Measurements from ENCODE around the gene DNAJC30.
"Not testable (repeated sequence)": the region's sequence is repeated elsewhere in the genome, so short reads cannot be mapped to it uniquely, and the experiment has no call there.

DNAJC30 gene

DNA sequence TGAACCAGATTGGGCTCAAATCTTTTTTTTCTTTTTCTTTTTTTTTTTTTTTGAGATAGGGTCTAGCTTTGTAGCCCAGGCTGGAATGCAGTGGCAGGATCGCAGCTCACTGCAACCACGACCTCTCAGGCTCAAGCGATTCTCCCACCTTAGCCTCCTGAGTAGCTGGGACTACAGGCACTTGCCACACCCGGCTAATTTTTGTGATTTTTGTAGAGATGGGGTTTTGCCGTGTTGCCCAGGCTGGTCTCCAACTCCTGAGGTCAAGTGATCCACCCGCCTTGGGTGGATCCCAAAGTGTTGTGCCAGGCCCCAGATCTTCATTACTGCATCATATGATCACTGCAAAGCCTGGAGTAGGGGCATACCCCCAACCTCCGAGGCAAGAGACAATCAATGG lies 2.8 kb downstream of the DNAJC30 start:
- DNase-seq, result no peak

DNA sequence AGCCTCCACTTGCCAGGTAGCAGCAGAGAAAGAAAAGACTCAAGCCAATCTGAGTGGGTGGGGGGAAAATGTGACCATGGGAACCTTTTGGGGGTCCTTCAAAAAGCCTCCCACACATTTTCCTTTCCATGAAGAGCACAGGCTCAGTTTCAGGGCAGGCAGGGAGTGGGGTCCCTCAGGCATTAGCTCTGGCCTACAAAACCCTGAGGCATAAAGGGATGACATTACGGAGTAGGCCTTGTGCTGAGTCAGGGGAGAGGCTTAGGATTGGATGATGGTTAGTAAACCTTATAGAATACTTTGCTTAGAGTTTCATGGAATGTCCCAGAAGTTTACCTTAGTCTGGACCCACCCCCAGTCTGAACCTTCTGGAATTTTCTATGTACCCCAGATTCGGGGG lies 3.5 kb downstream of the DNAJC30 start:
- DNase-seq, result no peak

DNA sequence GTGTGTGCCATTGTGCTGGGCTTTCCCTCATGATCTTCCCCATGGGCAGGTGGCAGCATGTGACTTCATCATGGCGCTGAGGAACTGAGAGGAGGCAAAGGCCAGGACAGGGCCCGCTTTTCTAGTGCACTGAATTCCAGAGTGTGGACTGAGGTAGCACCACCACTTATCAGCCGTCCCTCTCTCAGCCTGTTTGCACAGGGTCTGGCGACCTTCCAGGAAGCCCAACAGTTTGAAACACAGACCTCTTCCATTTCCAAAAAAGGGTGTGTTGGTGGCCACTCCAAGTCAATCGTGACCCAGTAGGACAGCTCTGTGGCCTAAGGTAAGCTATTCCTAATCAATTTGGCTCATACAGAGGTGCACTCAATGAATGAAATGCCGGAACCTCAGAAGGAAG lies 4.4 kb downstream of the DNAJC30 start:
- DNase-seq, result no peak

DNA sequence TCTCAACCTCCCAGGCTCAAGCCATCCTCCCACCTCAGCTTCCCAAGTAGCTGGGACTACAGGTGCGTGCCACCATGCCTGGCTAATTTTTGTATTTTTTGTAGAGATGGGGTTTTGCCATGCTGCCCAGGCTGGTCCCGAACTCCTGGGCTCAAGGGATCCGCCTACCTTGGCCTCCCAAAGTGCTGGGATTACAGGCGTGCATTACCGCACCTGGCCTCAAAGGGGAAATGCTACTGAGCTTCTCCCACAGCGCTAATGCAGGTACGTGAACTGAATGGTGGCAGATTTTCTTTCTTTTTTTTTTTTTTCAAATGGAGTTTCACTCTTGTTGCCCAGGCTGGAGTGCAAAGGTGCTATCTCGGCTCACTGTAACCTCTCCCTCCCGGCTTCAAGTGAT lies 7.2 kb downstream of the DNAJC30 start:
- not testable (repeated sequence) for DNase-seq

DNA sequence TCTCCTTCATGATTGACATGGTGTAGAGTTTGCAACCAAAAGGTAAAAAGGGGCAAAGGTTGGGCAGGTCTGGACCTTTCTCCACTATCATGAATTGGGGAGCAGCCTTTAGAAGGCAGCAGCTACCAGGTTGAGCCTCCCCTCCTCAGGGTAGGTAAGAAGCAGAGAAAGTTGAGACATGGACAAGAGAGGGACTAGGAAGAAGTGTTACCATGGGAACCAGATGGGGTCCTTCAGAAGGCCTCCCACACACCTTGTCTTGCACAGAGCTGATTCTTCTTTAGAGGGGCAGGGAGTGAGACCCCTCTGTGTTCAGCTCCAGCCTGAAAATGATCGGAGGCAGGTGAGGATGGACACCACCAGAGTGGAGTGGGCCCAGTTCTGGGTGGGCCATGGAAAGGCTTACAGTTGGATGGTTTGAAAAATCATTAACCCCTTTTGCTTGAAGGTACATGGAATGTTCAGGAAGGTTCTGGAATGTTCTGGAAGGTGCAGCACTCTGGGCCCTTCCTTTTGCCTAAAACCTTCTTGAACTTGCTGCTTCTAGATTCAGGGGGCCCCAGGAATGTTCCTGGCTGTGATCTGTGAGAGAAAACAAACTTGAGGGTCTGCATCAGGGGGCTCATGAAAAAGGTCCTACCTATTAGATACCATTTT lies 8.7 kb downstream of the DNAJC30 start:
- DNase-seq, result no peak

DNA sequence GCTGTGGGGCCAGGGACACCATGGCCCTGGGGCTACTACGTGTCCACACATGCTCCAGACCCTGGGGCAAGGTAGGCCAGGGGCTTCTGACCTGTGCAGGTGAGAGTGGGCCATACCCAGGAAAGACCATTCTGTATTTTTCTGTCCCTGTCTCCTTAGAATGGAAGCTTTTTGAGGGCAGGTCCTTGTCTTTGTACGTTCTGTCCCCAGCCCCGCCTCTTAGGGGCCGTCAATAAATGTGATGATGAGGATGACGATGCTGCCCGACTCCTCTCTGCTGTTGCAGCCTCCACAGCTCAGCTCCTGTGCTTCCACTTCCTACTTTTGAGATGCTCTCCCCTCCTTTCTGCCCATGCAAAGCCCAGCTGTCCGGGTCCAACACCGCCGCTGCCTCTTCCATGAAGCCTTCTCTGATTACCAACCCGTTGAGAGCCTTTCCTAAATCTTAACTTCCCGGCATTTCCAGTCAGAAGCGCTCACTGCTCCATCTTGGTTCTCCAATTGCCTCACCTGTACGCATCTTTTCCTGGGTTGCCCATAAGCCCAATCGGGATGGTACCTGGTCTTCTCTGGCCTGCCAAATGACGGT lies 11.3 kb downstream of the DNAJC30 start:
- DNase-seq, result no peak

DNA sequence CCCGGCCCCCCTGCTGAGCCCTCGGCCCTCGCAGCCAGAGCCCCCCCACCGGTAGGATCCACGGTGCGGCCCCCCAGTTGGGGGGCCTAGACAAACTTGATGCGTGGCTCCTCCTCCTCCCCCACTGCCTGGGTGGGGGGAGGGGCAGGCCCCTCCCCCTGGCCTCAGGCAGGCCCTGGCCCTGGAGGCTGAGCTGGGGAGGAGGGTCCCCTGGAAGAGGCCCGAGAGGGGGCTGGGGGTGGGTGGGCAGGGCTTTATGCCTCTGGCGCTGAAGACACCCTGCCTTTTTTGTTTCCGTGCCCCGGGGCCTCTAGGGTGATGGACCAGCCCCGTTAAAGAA lies 12.0 kb downstream of the DNAJC30 start:
- DNase-seq, result no peak

DNA sequence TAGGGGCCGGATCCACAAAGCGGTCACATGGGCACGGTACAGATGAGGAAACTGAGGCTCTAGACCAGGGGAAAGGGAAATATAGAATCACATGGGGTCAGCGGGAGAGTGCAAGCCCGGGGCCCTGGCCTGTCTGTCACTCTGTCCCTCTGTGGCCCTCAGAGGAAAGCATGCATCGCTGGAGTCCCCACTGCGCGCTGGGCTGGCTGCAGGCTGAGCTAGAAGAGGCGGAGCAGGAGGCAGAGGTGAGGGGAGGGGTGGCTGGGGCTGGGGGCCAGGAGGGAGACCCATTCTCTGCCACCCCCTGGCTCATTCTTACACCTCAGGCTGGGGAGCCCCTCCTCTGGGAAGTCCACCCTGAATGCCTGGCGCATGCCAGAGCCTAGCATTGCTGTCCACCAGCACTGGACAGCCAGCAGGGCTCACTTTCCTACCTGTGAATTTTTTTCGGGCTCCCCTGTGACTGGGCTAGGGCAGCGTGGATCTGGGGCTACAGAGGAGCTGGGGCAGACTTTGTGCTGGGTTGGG lies 13.3 kb downstream of the DNAJC30 start:
- no peak for DNase-seq

DNA sequence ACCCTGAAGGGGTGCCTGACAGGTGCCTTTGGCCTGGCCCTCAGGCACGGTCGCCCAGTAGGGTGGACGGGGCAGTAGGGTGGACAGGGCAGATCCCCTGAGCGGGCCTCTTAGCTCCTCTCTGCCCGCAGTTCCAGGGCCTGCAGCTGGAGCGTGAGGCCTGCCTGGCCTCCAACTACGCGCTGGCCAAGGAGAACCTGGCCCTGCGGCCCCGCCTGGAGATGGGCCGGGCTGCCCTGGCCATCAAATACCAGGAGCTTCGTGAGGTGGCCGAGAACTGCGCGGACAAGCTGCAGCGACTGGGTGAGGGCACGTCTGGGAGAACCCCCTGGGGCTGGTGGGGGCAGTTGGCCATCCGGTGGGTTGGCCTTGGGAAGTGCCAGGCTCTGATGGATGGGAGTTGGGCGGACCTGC lies 14.0 kb downstream of the DNAJC30 start:
- no peak for DNase-seq

DNA sequence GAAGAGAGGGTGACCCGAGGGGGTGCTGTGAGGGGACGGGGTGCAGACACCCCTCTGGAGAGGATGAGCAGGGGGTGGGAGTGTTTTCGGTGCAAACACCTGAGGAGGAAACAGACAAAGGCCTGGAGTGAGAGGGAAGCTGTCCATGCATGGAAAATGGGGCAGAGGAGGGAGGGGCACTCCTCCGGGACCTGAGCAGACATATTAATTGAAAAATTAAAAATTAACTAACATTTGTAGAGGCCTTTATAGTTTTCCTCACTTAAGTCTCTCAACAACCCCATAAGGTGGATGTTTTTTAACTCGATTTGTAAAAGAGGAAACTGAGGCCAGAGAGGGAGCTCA lies 14.4 kb downstream of the DNAJC30 start:
- DNase-seq, result no peak

DNA sequence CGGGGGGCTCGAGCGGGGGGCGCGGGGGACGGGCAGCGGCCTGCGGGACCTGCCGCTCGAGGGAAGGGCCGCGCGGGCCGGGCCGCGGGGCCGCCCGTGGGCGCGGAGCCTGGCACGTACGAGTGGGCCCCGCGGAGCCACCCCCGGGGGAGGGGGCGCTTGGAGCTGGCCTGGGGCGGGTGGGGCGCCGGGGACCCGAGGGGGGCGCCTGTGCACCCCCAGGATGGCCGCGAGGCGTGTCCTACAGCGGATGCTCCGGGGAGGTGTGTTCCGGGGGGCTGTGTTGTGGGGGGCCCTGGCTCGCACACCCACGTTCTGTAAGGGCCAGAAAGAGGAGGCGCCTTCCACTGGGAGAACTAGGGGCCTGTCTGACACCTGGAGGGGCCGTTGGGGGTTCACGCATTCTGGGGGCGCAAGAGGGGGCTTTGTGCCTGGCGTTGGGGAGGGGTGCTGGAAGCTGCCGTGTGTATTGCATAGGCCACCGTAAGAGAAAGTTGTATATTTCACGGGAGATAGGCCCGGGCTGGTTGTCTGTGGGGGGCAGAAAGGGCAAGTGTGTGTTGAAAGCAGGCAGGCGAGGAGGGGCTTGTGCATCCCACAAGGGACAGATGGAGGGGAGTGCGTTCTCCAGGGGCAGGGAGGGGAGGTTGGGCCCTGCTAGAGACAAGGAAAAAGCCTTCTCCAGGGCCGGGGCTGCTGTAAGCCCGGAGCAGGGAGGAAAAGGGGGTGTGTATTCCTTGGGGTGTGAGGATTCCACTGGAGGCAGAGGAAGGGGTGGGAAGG lies 15.0 kb downstream of the DNAJC30 start:
- DNase-seq, result peak; percentile 57

DNA sequence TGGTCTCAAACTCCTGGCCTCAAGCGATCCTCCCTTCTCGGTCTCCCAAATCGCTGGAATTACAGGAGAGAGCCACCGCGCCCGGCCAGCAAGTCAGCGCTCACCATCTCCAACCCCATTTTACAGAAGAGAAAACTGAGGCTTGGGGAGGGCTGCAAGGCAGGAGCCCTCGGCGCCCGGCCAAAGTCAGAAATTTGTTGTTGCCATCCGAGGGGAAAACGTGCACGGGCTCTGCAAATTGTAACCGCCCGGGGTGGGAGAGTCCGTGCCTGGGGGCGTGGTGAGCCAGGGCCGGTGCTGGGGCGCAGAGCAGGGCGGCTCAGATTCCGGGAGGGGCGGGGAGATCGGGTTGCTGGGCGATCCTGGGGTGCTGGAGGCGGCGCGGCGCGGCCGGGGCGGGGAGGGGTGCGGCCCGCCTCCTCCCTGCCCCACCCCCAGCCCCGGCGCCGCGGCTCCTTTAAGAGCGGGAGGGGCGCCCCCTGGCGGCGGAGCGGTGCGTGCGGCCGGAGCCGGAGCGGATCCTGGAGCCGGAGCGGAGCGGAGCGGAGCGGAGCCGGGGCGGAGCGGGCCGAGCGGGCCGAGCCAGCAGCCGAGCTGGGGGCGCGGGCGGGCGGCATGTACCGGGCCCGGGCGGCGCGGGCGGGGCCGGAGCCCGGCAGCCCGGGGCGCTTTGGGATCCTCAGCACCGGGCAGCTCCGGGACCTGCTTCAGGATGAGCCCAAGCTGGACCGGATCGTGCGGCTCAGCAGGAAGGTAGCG lies 15.7 kb downstream of the DNAJC30 start, which contains the start of gene VPS37D:
Gene VPS37D, plus strand, starts transcription at position 488 of the 759 bp plus-strand sequence. Its CDS starts 128 bp downstream, at position 616.
- DNase-seq, result peak; percentile 82

DNA sequence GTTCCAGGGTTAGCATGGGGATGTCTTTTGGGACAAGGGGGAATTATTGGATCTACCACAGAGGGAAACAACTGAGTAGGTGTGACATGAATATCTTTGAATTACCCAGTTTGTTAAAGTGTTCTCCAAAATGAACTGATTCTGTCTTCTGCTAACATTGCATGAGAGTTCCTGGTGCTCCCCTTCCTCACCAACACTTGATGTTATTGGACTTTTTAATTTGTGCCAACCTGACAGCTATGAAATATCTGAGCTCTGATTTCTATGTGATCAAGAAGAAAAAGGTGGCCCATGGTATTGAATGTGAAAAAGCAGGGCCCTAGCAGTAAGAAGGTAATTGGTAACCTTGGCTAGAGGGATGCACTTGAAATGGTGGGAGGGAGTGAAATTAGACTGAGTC lies 20.2 kb downstream of the DNAJC30 start:
- DNase-seq, result no peak

DNA sequence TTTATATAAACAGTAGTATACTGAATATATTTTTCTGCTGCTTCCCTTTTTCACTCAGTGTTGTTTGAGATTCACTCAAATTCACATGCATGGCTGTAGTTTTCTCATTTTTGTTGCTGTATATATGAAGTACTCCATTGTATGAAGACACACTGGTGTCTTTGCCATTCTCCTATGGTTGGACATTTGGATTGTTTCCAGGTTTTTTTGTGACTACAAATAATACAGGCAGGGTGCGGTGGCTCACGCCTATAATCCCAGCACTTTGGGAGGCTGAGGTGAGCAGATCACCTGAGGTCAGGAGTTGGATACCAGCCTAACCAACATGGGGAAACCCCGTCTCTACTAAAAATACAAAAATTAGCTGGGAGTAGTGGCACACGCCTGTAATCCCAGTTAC lies 22.7 kb downstream of the DNAJC30 start:
- not testable (repeated sequence) for DNase-seq

DNA sequence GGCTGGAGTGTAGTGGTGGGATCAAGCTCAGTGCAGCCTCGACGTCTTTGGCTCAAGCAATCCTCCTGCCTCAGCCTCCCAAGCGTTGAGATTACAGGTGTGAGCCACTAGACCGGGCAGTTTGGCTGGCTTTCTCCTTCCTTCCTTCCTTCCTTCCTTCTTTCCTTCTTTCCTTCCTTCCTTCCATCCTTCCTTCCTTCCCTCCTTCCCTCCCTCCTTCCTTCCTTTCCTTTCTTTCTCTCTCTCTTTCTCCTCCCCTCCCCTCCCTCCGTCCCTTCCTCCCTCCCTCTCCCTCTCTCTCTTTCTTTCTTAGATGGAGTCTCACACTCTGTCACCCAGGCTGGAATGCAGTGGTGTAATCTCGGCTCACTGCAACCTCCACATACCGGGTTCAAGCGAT lies 23.3 kb downstream of the DNAJC30 start:
- DNase-seq, result no peak

DNA sequence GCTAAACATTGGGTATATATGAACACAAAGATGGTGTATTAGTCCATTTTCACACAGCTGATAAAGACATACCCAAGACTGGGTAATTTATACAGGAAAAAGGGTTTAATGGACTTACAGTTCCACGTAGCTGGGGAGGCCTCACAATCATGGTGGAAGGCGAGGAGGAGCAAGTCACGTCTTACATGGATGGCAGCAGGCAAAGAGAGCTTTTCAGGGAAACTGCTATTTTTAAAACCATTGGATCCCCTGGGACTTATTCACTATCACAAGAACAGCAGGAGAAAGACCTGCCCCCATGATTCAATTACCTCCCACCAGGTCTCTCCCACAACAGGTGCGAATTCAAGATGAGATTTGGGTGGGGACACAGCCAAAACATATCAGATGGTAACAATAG lies 27.9 kb downstream of the DNAJC30 start:
- not testable (repeated sequence) for DNase-seq

DNA sequence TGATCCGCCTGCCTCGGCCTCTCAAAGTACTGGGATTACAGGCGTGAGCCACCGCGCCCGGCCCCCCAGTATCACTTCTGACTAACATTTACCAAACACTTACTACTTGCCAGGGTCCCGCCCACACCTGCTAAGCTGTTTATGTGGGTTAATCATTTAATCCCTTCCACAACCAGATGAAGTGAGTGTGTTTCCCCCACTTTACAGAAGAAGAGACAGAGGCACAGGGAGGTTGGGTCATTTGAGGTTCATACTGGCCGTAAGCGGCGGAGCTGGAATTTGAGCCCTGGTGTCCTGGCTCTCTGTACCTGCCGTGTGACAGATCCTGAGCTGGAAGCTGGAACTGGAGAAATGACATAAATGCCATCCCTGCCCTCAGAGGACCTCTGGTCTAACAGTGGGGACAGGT lies 30.7 kb downstream of the DNAJC30 start:
- DNase-seq, result no peak

DNA sequence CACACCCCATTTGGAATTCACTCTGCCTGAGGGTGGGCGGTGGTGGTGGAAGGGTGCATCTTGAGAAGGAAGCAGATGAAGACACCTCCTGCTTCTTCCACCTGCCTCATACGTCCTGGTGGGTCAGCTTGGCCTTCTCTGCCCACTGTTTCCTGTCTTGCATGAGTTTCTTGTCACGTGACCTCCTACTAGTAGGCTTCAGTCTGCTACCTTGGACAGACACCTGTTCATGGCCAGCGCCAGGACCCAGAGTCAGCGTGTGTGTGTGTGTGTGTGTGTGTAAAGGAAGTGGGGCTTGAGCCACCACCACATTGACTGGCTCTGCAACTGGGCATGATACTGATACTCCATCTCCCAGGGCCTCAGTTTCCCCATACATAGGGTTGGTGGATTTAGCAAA lies 32.7 kb downstream of the DNAJC30 start:
- DNase-seq, result no peak

DNA sequence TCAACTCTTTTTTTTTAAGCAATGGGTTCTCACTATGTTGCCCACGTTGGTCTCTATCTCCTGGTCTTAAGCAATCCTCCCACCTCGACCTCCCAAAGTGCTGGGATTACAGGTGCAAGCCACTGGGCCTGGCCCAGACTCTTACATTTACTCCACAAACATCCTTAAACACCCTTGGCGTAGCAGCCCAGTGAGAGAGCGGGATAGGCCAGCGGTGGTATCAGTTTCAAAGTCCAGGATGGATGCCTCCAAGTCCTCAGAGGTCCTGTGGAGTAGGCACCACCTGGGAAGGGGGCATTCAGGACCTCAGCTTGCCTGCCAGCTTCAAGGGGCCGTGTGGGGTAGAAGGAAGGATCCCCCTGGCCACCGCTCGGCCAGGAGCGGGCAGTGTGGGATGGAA lies 33.7 kb downstream of the DNAJC30 start:
- DNase-seq, result no peak

DNA sequence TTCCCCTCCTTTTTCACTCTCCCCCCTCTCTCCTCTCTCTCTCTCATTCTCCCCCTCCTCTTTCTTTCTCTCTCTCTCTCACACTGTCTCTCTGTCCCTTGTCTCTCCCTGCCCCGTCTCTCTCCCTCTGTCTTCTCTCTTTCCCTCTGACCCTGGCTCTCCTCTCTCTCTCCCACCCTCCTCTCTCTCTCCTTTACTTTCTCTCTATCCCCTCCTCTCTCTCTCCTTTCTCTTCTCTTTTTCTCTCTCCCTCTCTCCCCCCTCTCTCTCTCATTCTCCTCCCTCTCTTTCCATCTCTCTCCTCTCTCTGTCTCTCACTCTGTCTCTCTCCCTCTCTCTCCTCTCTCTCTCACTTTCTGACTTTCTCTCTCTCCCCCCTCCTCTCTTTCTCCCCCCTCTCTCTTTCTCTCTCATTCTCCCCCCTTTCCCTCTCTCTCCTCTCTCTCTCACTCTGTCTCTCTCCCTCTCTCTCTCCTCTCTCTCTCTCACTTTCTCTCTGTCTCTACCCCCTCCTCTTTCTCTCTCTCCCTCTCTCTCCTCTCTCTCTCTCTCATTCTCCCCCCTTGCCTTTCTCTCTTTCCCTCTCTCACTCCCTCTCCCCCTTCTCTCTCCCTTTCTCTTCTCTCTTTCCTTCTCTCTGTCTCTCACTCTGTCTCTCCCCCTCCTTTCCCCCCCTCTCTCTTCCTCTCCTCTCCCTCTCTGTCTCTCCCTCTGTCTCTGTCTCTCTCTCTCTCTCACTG lies 34.5 kb downstream of the DNAJC30 start:
- no peak for DNase-seq

DNA sequence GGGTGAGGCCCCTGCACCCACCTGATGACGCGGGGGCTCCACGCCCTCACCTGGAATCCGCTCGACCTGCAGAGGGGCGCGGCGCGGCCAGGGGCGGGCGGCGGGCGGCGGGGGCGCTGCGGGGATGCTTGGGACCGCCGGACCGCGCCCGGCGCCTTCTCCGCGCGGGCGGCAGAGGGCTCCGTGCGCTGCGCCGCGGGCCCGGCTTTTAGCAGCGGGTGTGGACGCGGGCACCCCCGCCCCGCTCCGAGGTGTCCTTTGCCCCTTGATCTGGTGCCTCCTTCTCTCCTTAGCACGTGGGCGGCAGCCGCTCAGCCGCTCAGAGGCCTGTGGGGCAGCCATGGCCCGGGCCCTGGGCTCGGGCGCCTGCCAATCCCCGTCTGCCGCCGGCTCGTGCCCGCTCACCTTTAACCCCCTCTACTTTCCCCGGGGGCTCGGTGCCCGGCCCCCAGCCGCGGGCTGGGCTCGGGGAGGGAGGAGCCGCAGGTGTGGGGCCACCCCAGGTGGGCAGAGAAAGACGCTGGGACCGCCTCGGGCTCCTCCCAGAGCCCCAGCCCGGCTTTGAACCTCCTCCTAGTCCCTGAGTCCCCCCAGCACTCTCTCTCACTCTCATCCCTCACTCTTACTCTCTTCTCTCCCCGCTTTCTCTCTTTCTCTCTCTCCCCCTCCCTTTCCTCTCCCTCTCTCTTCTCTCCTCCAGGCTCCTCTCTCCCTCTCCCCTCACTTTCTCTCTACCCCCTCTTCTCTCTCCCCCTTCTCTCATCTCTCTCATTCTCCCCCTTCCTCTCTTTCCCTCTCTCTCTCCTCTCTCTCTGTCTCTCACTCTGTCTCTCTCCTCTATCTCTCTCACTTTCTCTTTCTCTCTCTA lies 35.3 kb downstream of the DNAJC30 start:
- DNase-seq, result no peak

Measured in DMS 273 treated with DMSO at 0.1 percent for 48 hours (cell line).